OCI-LY7 (cell line): ENCODE measurements around the gene CCNI2. TPM values are rescaled to one million over a fixed set of nuclear protein-coding genes. Genes with fewer than 3 reads are reported as not detected.
"Not testable (repeated sequence)": the region's sequence is repeated elsewhere in the genome, so short reads cannot be mapped to it uniquely, and the experiment has no call there.

Experiments
- BruUV-seq: library from RNA; stranded (reverse); fragments of 400-500 nt; replicated peaks from 2 replicates; lab custom pipeline; 2021; lab: Mats Ljungman, UMichigan
- CTCF ChIA-PET: fragments of 300-600 bp; sonication (Branson Sonifier 250); formaldehyde crosslinking; loops from one replicate; lab custom pipeline; 2022; ENCODE audit warnings: antibody characterized with exemption; ENCODE audit not compliant: unreplicated experiment; lab: Charles Lee
- POLR2A ChIA-PET: fragments of 300-600 bp; sonication (Branson Sonifier 250); formaldehyde crosslinking; loops from one replicate; lab custom pipeline; 2022; ENCODE audit warnings: antibody characterized with exemption; lab: Charles Lee
- DNase-seq: peaks from one replicate; pipeline ENCODE4 v3.0.0-alpha.2; 2015; ENCODE audit warnings: low spot score
- H2AFZ ChIP-seq: fragments of 200-600 bp; sonication (generic), shearing (Covaris generic); 2 replicates; pipeline ENCODE4 v1.6.1; 2014; ENCODE audit warnings: mild to moderate bottlenecking, antibody characterized with exemption, low read length, moderate library complexity
- H3K27ac ChIP-seq: fragments of 200-600 bp; sonication (generic); 2 replicates; pipeline ENCODE4 v1.5.1; 2014; ENCODE audit warnings: mixed run types, low read depth, mild to moderate bottlenecking, moderate library complexity, low read length, inconsistent platforms; ENCODE audit not compliant: poor library complexity, severe bottlenecking
- H3K36me3 ChIP-seq: fragments of 200-600 bp; sonication (generic); 2 replicates; pipeline ENCODE4 v1.6.1; 2014; ENCODE audit warnings: mild to moderate bottlenecking, antibody characterized with exemption, low read length, moderate library complexity, mixed read lengths; ENCODE audit not compliant: insufficient read depth
- H3K4me1 ChIP-seq: fragments of 200-600 bp; sonication (generic); 2 replicates; pipeline ENCODE4 v1.5.1; 2014; ENCODE audit warnings: mild to moderate bottlenecking, low read length; ENCODE audit not compliant: insufficient read depth, poor library complexity, severe bottlenecking
- H3K4me2 ChIP-seq: fragments of 200-600 bp; sonication (generic); 2 replicates; pipeline ENCODE4 v1.6.1; 2014; ENCODE audit warnings: mild to moderate bottlenecking, low read length
- H3K4me3 ChIP-seq: fragments of 200-600 bp; sonication (generic); 2 replicates; pipeline ENCODE4 v1.5.1; 2014; ENCODE audit warnings: mild to moderate bottlenecking, low read depth, low read length; ENCODE audit not compliant: poor library complexity, severe bottlenecking
- H3K79me2 ChIP-seq: fragments of 200-600 bp; sonication (generic); 2 replicates; pipeline ENCODE4 v1.6.1; 2016; ENCODE audit warnings: low read depth, mild to moderate bottlenecking, low read length, moderate library complexity, mixed read lengths; ENCODE audit not compliant: insufficient read depth
- H3K9me2 ChIP-seq: fragments of 200-600 bp; sonication (generic); 2 replicates; pipeline ENCODE4 v1.6.1; 2016; ENCODE audit warnings: mild to moderate bottlenecking, low read length, mixed read lengths; ENCODE audit not compliant: insufficient read depth
- H3K9me3 ChIP-seq: fragments of 200-600 bp; sonication (generic); 2 replicates; pipeline ENCODE4 v1.6.1; 2014; ENCODE audit warnings: mild to moderate bottlenecking, mixed run types, low read length, mixed read lengths
- H4K20me1 ChIP-seq: fragments of 200-600 bp; sonication (generic); 2 replicates; pipeline ENCODE4 v1.6.1; 2014; ENCODE audit warnings: mild to moderate bottlenecking, antibody characterized with exemption, low read length, moderate library complexity, mixed read lengths; ENCODE audit not compliant: insufficient read depth
- EZH2phosphoT487 ChIP-seq: fragments of 200-600 bp; sonication (generic); IDR thresholded peaks from 2 replicates; pipeline ENCODE4 v1.6.1; 2018; ENCODE audit warnings: low read depth, borderline replicate concordance, mild to moderate bottlenecking, mixed run types, antibody characterized with exemption, low read length, moderate library complexity, mixed read lengths
- intact Hi-C: fragments of 100-400 bp; cut with micrococcal nuclease; formaldehyde crosslinking; loops from one replicate; pipeline ENCODE4 v1.10.0; 2022; ENCODE audit not compliant: unreplicated experiment
- total RNA-seq, 2 experiments: library from RNA; depleted of rRNA in 1 of 2; stranded (reverse); fragments of >200 nt in 1 of 2; shearing (Covaris generic) in 1 of 2; gene quantifications; 2 replicates each; pipeline ENCODE4 v1.2.3, GENCODE V29; 2014 to 2022
- TF ChIP-seq, protein P1 (sequence below): fragments of 200-600 bp; sonication (generic); conservative IDR thresholded peaks from 2 replicates; pipeline ENCODE4 v1.5.1; 2014; ENCODE audit warnings: mild to moderate bottlenecking, antibody characterized with exemption, low read length, moderate library complexity, mixed read lengths

Gene CCNI2
- total RNA-seq, 2 experiments from 2014 or later, result not detected

DNA sequence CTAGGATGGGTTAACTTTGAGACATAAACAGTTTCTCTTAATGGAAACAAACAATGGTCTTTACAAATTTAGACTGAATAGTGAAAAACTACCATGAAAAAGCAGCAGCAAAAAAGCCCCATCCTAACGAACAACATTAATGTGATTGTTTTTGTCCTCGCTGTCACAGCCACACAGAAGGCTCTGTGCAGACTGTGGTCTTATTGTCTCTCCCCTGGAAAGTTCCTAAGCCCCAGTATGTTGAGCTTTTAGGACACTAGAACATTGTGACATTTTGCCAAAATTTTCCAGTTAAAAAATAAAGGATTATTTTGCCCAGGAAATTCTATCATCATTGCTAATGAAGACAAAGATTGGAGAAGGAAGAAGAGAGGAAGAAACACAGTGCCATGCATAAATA, 53.3 kb downstream of the CCNI2 start:
- Histone ChIP-seq H3K79me2 (no peaks in the 10 kb centered on the region), H3K27ac (no peak overlapping the region), H3K4me2 (no peak overlapping the region), H2AFZ (no peak overlapping the region), H3K4me1 (no peaks in the 10 kb centered on the region), H4K20me1 (no peaks in the 10 kb centered on the region), H3K36me3 (no peaks in the 10 kb centered on the region), H3K9me2 (no peaks in the 10 kb centered on the region), H3K9me3 (no peaks in the 10 kb centered on the region), H3K4me3 (no peak overlapping the region)
- ChIA-PET POLR2A (interaction anchor here (0.5 to 1.1 kb wide), 2 partner anchors 20 to 840 kb away, joined by 3 to 6 read pairs; no protein-coding TSS in a partner anchor), CTCF (interaction anchor here (0.8 to 1.2 kb wide), 2 partner anchors 17 to 274 kb away, joined by 3 read pairs; no protein-coding TSS in a partner anchor)
- BruUV-seq, result no TSS peak
- no peak for TF ChIP-seq EZH2phosphoT487
- TF ChIP-seq, protein P1, sequence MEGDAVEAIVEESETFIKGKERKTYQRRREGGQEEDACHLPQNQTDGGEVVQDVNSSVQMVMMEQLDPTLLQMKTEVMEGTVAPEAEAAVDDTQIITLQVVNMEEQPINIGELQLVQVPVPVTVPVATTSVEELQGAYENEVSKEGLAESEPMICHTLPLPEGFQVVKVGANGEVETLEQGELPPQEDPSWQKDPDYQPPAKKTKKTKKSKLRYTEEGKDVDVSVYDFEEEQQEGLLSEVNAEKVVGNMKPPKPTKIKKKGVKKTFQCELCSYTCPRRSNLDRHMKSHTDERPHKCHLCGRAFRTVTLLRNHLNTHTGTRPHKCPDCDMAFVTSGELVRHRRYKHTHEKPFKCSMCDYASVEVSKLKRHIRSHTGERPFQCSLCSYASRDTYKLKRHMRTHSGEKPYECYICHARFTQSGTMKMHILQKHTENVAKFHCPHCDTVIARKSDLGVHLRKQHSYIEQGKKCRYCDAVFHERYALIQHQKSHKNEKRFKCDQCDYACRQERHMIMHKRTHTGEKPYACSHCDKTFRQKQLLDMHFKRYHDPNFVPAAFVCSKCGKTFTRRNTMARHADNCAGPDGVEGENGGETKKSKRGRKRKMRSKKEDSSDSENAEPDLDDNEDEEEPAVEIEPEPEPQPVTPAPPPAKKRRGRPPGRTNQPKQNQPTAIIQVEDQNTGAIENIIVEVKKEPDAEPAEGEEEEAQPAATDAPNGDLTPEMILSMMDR, result no peak
- no peak for DNase-seq
- intact Hi-C loops, result loop anchor here (5.0 kb wide), 1 partner anchor 273 kb away; no protein-coding TSS in a partner anchor

DNA sequence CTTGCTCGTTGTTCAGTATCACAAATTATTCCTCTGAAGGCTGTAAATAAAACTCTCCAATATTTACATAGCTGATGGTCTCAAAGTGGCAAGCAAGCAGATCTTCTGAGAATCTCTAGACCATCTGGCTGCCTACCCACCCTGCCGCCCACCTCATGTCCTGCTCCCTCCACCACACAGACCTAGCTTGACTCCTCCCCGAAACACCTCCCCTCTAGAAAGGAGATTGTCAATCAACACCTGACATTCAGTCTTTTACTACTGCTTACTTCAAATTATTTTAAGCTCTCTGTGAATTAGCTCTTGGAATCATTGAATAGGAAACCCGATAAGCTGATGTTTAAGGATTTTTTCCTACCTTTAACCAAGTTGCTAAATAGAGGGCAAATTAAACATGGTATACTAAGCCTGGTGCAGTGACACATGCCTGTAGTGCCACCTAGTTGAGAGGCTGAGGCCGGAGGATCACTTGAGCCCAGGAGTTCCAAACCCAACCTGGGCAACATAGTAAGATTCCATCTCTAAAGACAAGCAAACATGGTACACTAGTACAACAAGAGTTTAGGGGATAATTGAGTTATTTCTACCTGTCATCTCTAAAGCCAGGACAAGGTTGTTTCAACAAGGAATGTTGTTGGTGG, 54.9 kb downstream of the CCNI2 start:
- TF ChIP-seq EZH2phosphoT487, result no peak
- TF ChIP-seq, protein P1, result peak; percentile 47
- no peak for DNase-seq
- Histone ChIP-seq H2AFZ (no peak overlapping the region), H3K4me1 (no peaks in the 10 kb centered on the region), H3K4me2 (no peak overlapping the region), H3K4me3 (no peak overlapping the region), H3K9me3 (no peaks in the 10 kb centered on the region), H4K20me1 (no peaks in the 10 kb centered on the region), H3K36me3 (no peaks in the 10 kb centered on the region), H3K9me2 (no peaks in the 10 kb centered on the region), H3K27ac (no peak overlapping the region), H3K79me2 (no peaks in the 10 kb centered on the region)
- ChIA-PET POLR2A (interaction anchor here (0.7 to 1.0 kb wide), 3 partner anchors 13 to 435 kb away, joined by 3 to 4 read pairs (median 3); no protein-coding TSS in a partner anchor), CTCF (no interaction called here)
- no TSS peak for BruUV-seq
- intact Hi-C loops, result loop anchor here (5.0 kb wide), 1 partner anchor 275 kb away; no protein-coding TSS in a partner anchor

DNA sequence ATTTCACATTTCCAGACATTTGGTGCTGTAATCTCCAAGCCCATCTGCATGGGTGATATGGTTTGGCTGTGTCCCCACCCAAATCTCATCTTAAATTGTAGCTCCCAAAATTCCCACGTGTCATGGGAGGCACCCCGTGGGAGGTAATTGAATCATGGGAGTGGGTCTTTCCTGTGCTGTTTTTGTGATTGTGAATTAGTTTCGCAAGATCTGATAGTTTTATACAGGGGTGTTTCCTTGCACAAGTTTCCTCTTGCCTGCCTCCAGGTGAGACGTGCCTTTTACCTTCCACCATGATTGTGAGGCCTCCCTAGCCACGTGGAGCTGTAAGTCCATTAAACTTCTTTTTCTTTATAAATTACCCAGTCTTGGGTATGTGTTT, 55.5 kb downstream of the CCNI2 start:
- POLR2A ChIA-PET, result interaction anchor here (1.0 kb wide), 1 partner anchor 13 kb away, joined by 3 read pairs; no protein-coding TSS in a partner anchor
- H3K79me2 ChIP-seq, H3K27ac ChIP-seq, H3K4me1 ChIP-seq, H4K20me1 ChIP-seq, H3K4me2 ChIP-seq, CTCF ChIA-PET, DNase-seq, H3K9me3 ChIP-seq, H3K36me3 ChIP-seq, BruUV-seq, H2AFZ ChIP-seq, H3K4me3 ChIP-seq, H3K9me2 ChIP-seq: not testable (repeated sequence)
- intact Hi-C loops, result loop anchor here (5.0 kb wide), 1 partner anchor 275 kb away; no protein-coding TSS in a partner anchor

Other genes starting within 250 kb of the CCNI2 start
- not detected in 2 replicates for gene IL5, start 203.9 kb upstream of the CCNI2 start, total RNA-seq (2014; rRNA removed; shearing (Covaris generic))
- not detected in 2 replicates for gene IL5, start 203.9 kb upstream of the CCNI2 start, total RNA-seq (2022)
- 24.0 and 34.1 TPM in 2 replicates for gene RAD50, start 190.4 kb upstream of the CCNI2 start, total RNA-seq (2014; rRNA removed; shearing (Covaris generic))
- gene RAD50, start 190.4 kb upstream of the CCNI2 start, total RNA-seq (2022), result 59.8 and 70.0 TPM in 2 replicates
- not detected in 2 replicates for gene IL13, start 89.3 kb upstream of the CCNI2 start, total RNA-seq (2014; rRNA removed; shearing (Covaris generic))
- gene IL13, start 89.3 kb upstream of the CCNI2 start, total RNA-seq (2022), result not detected in 2 replicates
- gene IL4, start 73.4 kb upstream of the CCNI2 start, total RNA-seq (2014; rRNA removed; shearing (Covaris generic)), result not detected in 2 replicates
- not detected in 2 replicates for gene IL4, start 73.4 kb upstream of the CCNI2 start, total RNA-seq (2022)
- gene KIF3A, start 9.9 kb upstream of the CCNI2 start, total RNA-seq (2014; rRNA removed; shearing (Covaris generic)), result 6.7 and 8.7 TPM in 2 replicates
- 14.2 and 17.0 TPM in 2 replicates for gene KIF3A, start 9.9 kb upstream of the CCNI2 start, total RNA-seq (2022)
- 10.6 and 11.8 TPM in 2 replicates for gene SEPTIN8, start 29.8 kb downstream of the CCNI2 start, total RNA-seq (2014; rRNA removed; shearing (Covaris generic))
- gene SEPTIN8, start 29.8 kb downstream of the CCNI2 start, total RNA-seq (2022), result 12.8 and 15.5 TPM in 2 replicates
- not detected in 2 replicates for gene SOWAHA, start 65.9 kb downstream of the CCNI2 start, total RNA-seq (2014; rRNA removed; shearing (Covaris generic))
- not detected in 2 replicates for gene SOWAHA, start 65.9 kb downstream of the CCNI2 start, total RNA-seq (2022)
- gene SHROOM1, start 83.2 kb downstream of the CCNI2 start, total RNA-seq (2014; rRNA removed; shearing (Covaris generic)), result 0.36 and 0.60 TPM in 2 replicates
- gene SHROOM1, start 83.2 kb downstream of the CCNI2 start, total RNA-seq (2022), result 1.8 and 2.4 TPM in 2 replicates
- gene GDF9, start 119.0 kb downstream of the CCNI2 start, total RNA-seq (2014; rRNA removed; shearing (Covaris generic)), result 0.44 and 0.66 TPM in 2 replicates
- gene GDF9, start 119.0 kb downstream of the CCNI2 start, total RNA-seq (2022), result 1.7 and 2.2 TPM in 2 replicates
- 140 and 158 TPM in 2 replicates for gene UQCRQ, start 119.2 kb downstream of the CCNI2 start, total RNA-seq (2014; rRNA removed; shearing (Covaris generic))
- gene UQCRQ, start 119.2 kb downstream of the CCNI2 start, total RNA-seq (2022), result 274 and 310 TPM in 2 replicates
- 4.4 TPM in 2 replicates for gene LEAP2, start 126.2 kb downstream of the CCNI2 start, total RNA-seq (2014; rRNA removed; shearing (Covaris generic))
- gene LEAP2, start 126.2 kb downstream of the CCNI2 start, total RNA-seq (2022), result 5.4 and 5.6 TPM in 2 replicates
- 19.6 and 21.6 TPM in 2 replicates for gene AFF4, start 216.2 kb downstream of the CCNI2 start, total RNA-seq (2014; rRNA removed; shearing (Covaris generic))
- 42.4 and 45.7 TPM in 2 replicates for gene AFF4, start 216.2 kb downstream of the CCNI2 start, total RNA-seq (2022)